Thoracic aorta (tissue), 2 donors: ENCODE results near the gene NET1. TPM values are rescaled to one million over a fixed set of nuclear protein-coding genes. Genes with fewer than 3 reads are reported as not detected.

ENCODE experiments used
- ATAC-seq: fragments of 150-250 bp; one replicate; pipeline ENCODE4 v1.8.0; 2017; ENCODE audit warnings: low read depth; ENCODE audit not compliant: insufficient number of reproducible peaks, low FRiP score
- DNase-seq: peaks from one replicate; pipeline ENCODE4 v3.0.0-alpha.2; 2020; ENCODE audit warnings: low spot score
- H3K27ac ChIP-seq, 2 donors: fragments of 200-600 bp; sonication (generic); 1 replicate in 1 of 2; 2 replicates in 1 of 2; pipeline ENCODE4 v1.5.1; 2016; ENCODE audit warnings: mild to moderate bottlenecking in 2 of 2, moderate library complexity in 2 of 2
- H3K27me3 ChIP-seq: fragments of 200-600 bp; sonication (generic); replicated peaks from 2 replicates; pipeline ENCODE4 v1.6.0; 2016; ENCODE audit warnings: mild to moderate bottlenecking; ENCODE audit not compliant: insufficient read depth
- H3K36me3 ChIP-seq: fragments of 200-600 bp; sonication (generic); one replicate; pipeline ENCODE4 v1.5.1; 2016
- H3K4me1 ChIP-seq, 2 donors: fragments of 200-600 bp; sonication (generic); 1 replicate in 1 of 2; 2 replicates in 1 of 2; pipeline versions ENCODE4 v1.5.1 to v1.6.0; 2016; ENCODE audit warnings: low read depth in 2 of 2, mild to moderate bottlenecking in 1 of 2; ENCODE audit not compliant: control insufficient read depth in 1 of 2
- H3K4me3 ChIP-seq: fragments of 200-600 bp; sonication (generic); 2 replicates; pipeline ENCODE4 v1.5.1; 2016; ENCODE audit warnings: mild to moderate bottlenecking
- H3K9me3 ChIP-seq: fragments of 200-600 bp; sonication (generic); 2 replicates; pipeline ENCODE4 v1.5.1; 2016
- CTCF ChIP-seq: fragments of 200-600 bp; sonication (generic); IDR thresholded peaks from one replicate; pipeline ENCODE4 v1.5.1; 2019; ENCODE audit warnings: antibody characterized with exemption
- total RNA-seq, 2 donors: library from RNA; depleted of rRNA; stranded (reverse); fragments of >200 nt; gene quantifications; one replicate each; pipeline versions ENCODE4 v1.1.0 to v1.2.3, GENCODE V29; 2016

Gene NET1
- total RNA-seq, 2 donors from 2014 or later = 117 to 232 TPM

- Histone ChIP-seq H3K4me1 (no peaks in the 10 kb centered on the region), H3K27ac (no peak overlapping the region), H3K9me3 (no peaks in the 10 kb centered on the region), H3K36me3 (no peaks in the 10 kb centered on the region), H3K4me3 (no peak overlapping the region), H3K27me3 (no peaks in the 10 kb centered on the region)
- TF ChIP-seq CTCF = no peak
- DNase-seq = no peak
- ATAC-seq = no peak
Measured at GRCh38 chr10:5381187-5381586, 31.2 kb upstream of the NET1 start.

- no peak for ATAC-seq
- DNase-seq = no peak
- no peak overlapping the region for H3K27ac ChIP-seq
- no peak overlapping the region for H3K4me3 ChIP-seq
- H3K4me1 ChIP-seq = no peaks in the 10 kb centered on the region
- peaks cover 3% of the 10 kb centered on the region for H3K9me3 ChIP-seq
- H3K36me3 ChIP-seq = no peaks in the 10 kb centered on the region
- H3K27me3 ChIP-seq = no peaks in the 10 kb centered on the region
- no peak for TF ChIP-seq CTCF
Measured at GRCh38 chr10:5385224-5385623, 27.1 kb upstream of the NET1 start.

- ATAC-seq (no peak), DNase-seq (no peak)
- H3K4me1 ChIP-seq = peaks cover 0 to 3% of the 10 kb centered on the region in 2 donors
- no peak for TF ChIP-seq CTCF
- no peak overlapping the region for H3K27ac ChIP-seq
- peaks cover 17% of the 10 kb centered on the region for H3K9me3 ChIP-seq
- H3K27me3 ChIP-seq = no peaks in the 10 kb centered on the region
- H3K4me3 ChIP-seq = no peak overlapping the region
- no peaks in the 10 kb centered on the region for H3K36me3 ChIP-seq
Measured at GRCh38 chr10:5387169-5387568, 25.2 kb upstream of the NET1 start.

- no peak overlapping the region for H3K4me3 ChIP-seq
- DNase-seq = no peak
Measured at GRCh38 chr10:5390607-5391205, 21.7 kb upstream of the NET1 start.

GRCh38 chr10:5391790-5392189 lies 20.6 kb upstream of the NET1 start:
- no peaks in the 10 kb centered on the region for H3K27me3 ChIP-seq
- ATAC-seq (no peak), DNase-seq (no peak)
- H3K4me1 ChIP-seq = peaks cover 0 to 8% of the 10 kb centered on the region in 2 donors
- no peak overlapping the region for H3K4me3 ChIP-seq
- peaks cover 17% of the 10 kb centered on the region for H3K9me3 ChIP-seq
- H3K36me3 ChIP-seq = no peaks in the 10 kb centered on the region
- TF ChIP-seq CTCF = no peak
- no peak overlapping the region for H3K27ac ChIP-seq

More at GRCh38 chr10:5390607-5391205, 21.7 kb upstream of the NET1 start:
- no peaks in the 10 kb centered on the region for H3K36me3 ChIP-seq
- H3K27ac ChIP-seq = no peak overlapping the region
- no peak for TF ChIP-seq CTCF
- no peak for ATAC-seq
- H3K4me1 ChIP-seq = peaks cover 0 to 8% of the 10 kb centered on the region in 2 donors
- H3K9me3 ChIP-seq = peaks cover 17% of the 10 kb centered on the region
- no peaks in the 10 kb centered on the region for H3K27me3 ChIP-seq
